Vagina (tissue), 2 donors: ENCODE data around the gene UBL4B. TPM values are rescaled to one million over a fixed set of nuclear protein-coding genes. Genes with fewer than 3 reads are reported as not detected.
"Not testable (repeated sequence)": the region's sequence is repeated elsewhere in the genome, so short reads cannot be mapped to it uniquely, and the experiment has no call there.

Source experiments
- DNase-seq, 2 donors: peaks; one replicate each; pipeline ENCODE4 v3.0.0-alpha.2; 2017; ENCODE audit errors: extremely low spot score in 2 of 2
- H3K27ac ChIP-seq: fragments of 200-600 bp; sonication (generic); one replicate; pipeline ENCODE4 v1.5.1; 2019
- H3K27me3 ChIP-seq: fragments of 200-600 bp; sonication (generic); one replicate; pipeline ENCODE4 v1.5.1; 2019
- H3K36me3 ChIP-seq, 2 donors: fragments of 200-600 bp; sonication (generic); one replicate each; pipeline ENCODE4 v1.5.1; 2017 to 2019
- H3K4me1 ChIP-seq: fragments of 200-600 bp; sonication (generic); one replicate; pipeline ENCODE4 v1.5.1; 2019
- H3K4me3 ChIP-seq, 2 donors: fragments of 200-600 bp; sonication (generic); 1 replicate in 1 of 2; 2 replicates in 1 of 2; pipeline ENCODE4 v1.5.1; 2016 to 2019
- H3K9me3 ChIP-seq: fragments of 200-600 bp; sonication (generic); one replicate; pipeline ENCODE4 v1.5.1; 2019
- POLR2A ChIP-seq, 2 donors: fragments of 450-650 bp; IDR thresholded peaks; one replicate each; pipeline ENCODE4 v1.6.1; 2017; ENCODE audit warnings: antibody characterized with exemption in 2 of 2, mild to moderate bottlenecking in 2 of 2, moderate library complexity in 2 of 2
- POLR2AphosphoS5 ChIP-seq, 2 donors: sonication (generic); formaldehyde crosslinking; IDR thresholded peaks; one replicate each; pipeline ENCODE4 v1.9.0; 2017; ENCODE audit warnings: antibody characterized with exemption in 2 of 2, mild to moderate bottlenecking in 2 of 2, low read depth in 1 of 2; ENCODE audit not compliant: insufficient read depth in 1 of 2
- intact Hi-C: fragments of 100-400 bp; cut with DNase I; formaldehyde crosslinking; loops from one replicate; pipeline ENCODE4 v1.15.1; 2023
- total RNA-seq: library from RNA; depleted of rRNA; stranded (reverse); fragments of >200 nt; gene quantifications from one replicate; pipeline ENCODE4 v1.2.3, GENCODE V29; 2016
- TF ChIP-seq, protein P1 (sequence below), 3 experiments: fragments of 450-650 bp in 2 of 3; fragments of 200-600 bp in 1 of 3; sonication (generic) in 1 of 3; IDR thresholded peaks; one replicate each; pipeline ENCODE4 v1.5.1; 2017 to 2019; ENCODE audit warnings: antibody characterized with exemption in 3 of 3, mild to moderate bottlenecking in 2 of 3, moderate library complexity in 2 of 3

UBL4B gene
- total RNA-seq, 1 donor from 2014 or later: not detected

- intact Hi-C loops: no loop called here
- Histone ChIP-seq H3K27me3 (peaks cover 5% of the 10 kb centered on the region), H3K4me1 (peaks cover 11% of the 10 kb centered on the region)
Measured at GRCh38 chr1:110074166-110074565, 38.1 kb upstream of the UBL4B start.

GRCh38 chr1:110076789-110077500 lies 35.3 kb upstream of the UBL4B start:
- H3K9me3 ChIP-seq: no peaks in the 10 kb centered on the region
- no peaks in the 10 kb centered on the region for H3K36me3 ChIP-seq
- H3K27me3 ChIP-seq: no peaks in the 10 kb centered on the region
- intact Hi-C loops: no loop called here
- H3K4me1 ChIP-seq: no peaks in the 10 kb centered on the region
- H3K27ac ChIP-seq: no peak overlapping the region
- H3K4me3 ChIP-seq: no peak overlapping the region
- TF ChIP-seq POLR2AphosphoS5 (IDR thresholded peaks at IDR 0.05; ENCODE audit: insufficient read depth in 1 of 2, low read depth in 1 of 2): no peak
- no peak for TF ChIP-seq POLR2A (IDR thresholded peaks at IDR 0.05)
- TF ChIP-seq, protein P1, sequence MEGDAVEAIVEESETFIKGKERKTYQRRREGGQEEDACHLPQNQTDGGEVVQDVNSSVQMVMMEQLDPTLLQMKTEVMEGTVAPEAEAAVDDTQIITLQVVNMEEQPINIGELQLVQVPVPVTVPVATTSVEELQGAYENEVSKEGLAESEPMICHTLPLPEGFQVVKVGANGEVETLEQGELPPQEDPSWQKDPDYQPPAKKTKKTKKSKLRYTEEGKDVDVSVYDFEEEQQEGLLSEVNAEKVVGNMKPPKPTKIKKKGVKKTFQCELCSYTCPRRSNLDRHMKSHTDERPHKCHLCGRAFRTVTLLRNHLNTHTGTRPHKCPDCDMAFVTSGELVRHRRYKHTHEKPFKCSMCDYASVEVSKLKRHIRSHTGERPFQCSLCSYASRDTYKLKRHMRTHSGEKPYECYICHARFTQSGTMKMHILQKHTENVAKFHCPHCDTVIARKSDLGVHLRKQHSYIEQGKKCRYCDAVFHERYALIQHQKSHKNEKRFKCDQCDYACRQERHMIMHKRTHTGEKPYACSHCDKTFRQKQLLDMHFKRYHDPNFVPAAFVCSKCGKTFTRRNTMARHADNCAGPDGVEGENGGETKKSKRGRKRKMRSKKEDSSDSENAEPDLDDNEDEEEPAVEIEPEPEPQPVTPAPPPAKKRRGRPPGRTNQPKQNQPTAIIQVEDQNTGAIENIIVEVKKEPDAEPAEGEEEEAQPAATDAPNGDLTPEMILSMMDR (IDR thresholded peaks at IDR 0.05): no peak
- DNase-seq: no peak

More at GRCh38 chr1:110074166-110074565, 38.1 kb upstream of the UBL4B start:
- Histone ChIP-seq H3K27ac (no peak overlapping the region), H3K9me3 (no peaks in the 10 kb centered on the region), H3K4me3 (no peak overlapping the region), H3K36me3 (no peaks in the 10 kb centered on the region)
- TF ChIP-seq, protein P1 (IDR thresholded peaks at IDR 0.05): no peak
- no peak for TF ChIP-seq POLR2A (IDR thresholded peaks at IDR 0.05)
- no peak for TF ChIP-seq POLR2AphosphoS5 (IDR thresholded peaks at IDR 0.05; ENCODE audit: insufficient read depth in 1 of 2, low read depth in 1 of 2)
- no peak for DNase-seq

GRCh38 chr1:110079995-110080394 lies 32.2 kb upstream of the UBL4B start:
- H3K36me3 ChIP-seq, DNase-seq, intact Hi-C loops, H3K9me3 ChIP-seq, H3K27ac ChIP-seq, H3K4me3 ChIP-seq, H3K27me3 ChIP-seq: not testable (repeated sequence)
- peaks cover 13% of the 10 kb centered on the region for H3K4me1 ChIP-seq

- intact Hi-C loops: no loop called here
- DNase-seq: no peak
- H3K36me3 ChIP-seq: no peaks in the 10 kb centered on the region
- TF ChIP-seq POLR2A (IDR thresholded peaks at IDR 0.05) (no peak), POLR2AphosphoS5 (IDR thresholded peaks at IDR 0.05; ENCODE audit: insufficient read depth in 1 of 2, low read depth in 1 of 2) (no peak)
- TF ChIP-seq, protein P1 (IDR thresholded peaks at IDR 0.05): no peak
- no peak overlapping the region for H3K4me3 ChIP-seq
- no peaks in the 10 kb centered on the region for H3K27me3 ChIP-seq
- no peaks in the 10 kb centered on the region for H3K9me3 ChIP-seq
- H3K27ac ChIP-seq: no peak overlapping the region
- H3K4me1 ChIP-seq: peaks cover 13% of the 10 kb centered on the region
Measured at GRCh38 chr1:110081061-110081460, 31.2 kb upstream of the UBL4B start.

GRCh38 chr1:110082477-110082876 lies 29.8 kb upstream of the UBL4B start:
- Histone ChIP-seq H3K4me1 (peaks cover 13% of the 10 kb centered on the region), H3K4me3 (no peak overlapping the region), H3K36me3 (no peaks in the 10 kb centered on the region), H3K9me3 (no peaks in the 10 kb centered on the region), H3K27me3 (no peaks in the 10 kb centered on the region), H3K27ac (no peak overlapping the region)
- intact Hi-C loops: no loop called here
- TF ChIP-seq POLR2A (IDR thresholded peaks at IDR 0.05): no peak
- TF ChIP-seq, protein P1 (IDR thresholded peaks at IDR 0.05): no peak
- TF ChIP-seq POLR2AphosphoS5 (IDR thresholded peaks at IDR 0.05; ENCODE audit: insufficient read depth in 1 of 2, low read depth in 1 of 2): no peak
- no peak for DNase-seq
